Measurements from ENCODE around the gene ZC3H12D.

ZC3H12D gene

GRCh38 chr6:149439626-149440025 lies 45.2 kb downstream of the ZC3H12D start:
- no peak for DNase-seq

GRCh38 chr6:149438855-149439254 lies 46.0 kb downstream of the ZC3H12D start:
- DNase-seq: no peak

- DNase-seq: no peak
Observed at GRCh38 chr6:149437212-149437611, 47.6 kb downstream of the ZC3H12D start.

- DNase-seq: no peak
Observed at GRCh38 chr6:149436647-149437046, 48.2 kb downstream of the ZC3H12D start.

- no peak for DNase-seq
Observed at GRCh38 chr6:149435919-149436586, 48.8 kb downstream of the ZC3H12D start.

GRCh38 chr6:149433881-149434280 lies 50.9 kb downstream of the ZC3H12D start:
- no peak for DNase-seq

- no peak for DNase-seq
Observed at GRCh38 chr6:149433405-149433804, 51.4 kb downstream of the ZC3H12D start.

- DNase-seq: peak; percentile 77 to 85
Observed at GRCh38 chr6:149431905-149432775, 52.7 kb downstream of the ZC3H12D start.

GRCh38 chr6:149429427-149430360 lies 55.1 kb downstream of the ZC3H12D start:
- DNase-seq: no peak

GRCh38 chr6:149428606-149429005 lies 56.2 kb downstream of the ZC3H12D start:
- DNase-seq: no peak

GRCh38 chr6:149425754-149426153 lies 59.1 kb downstream of the ZC3H12D start:
- no peak for DNase-seq

GRCh38 chr6:149425224-149425623 lies 59.6 kb downstream of the ZC3H12D start:
- DNase-seq: no peak

GRCh38 chr6:149423964-149424440 lies 60.8 kb downstream of the ZC3H12D start:
- DNase-seq: no peak

GRCh38 chr6:149422581-149422980 lies 62.2 kb downstream of the ZC3H12D start:
- DNase-seq: no peak

- no peak for DNase-seq
Observed at GRCh38 chr6:149421132-149421531, 63.7 kb downstream of the ZC3H12D start.

GRCh38 chr6:149419696-149420404 lies 65.0 kb downstream of the ZC3H12D start:
- DNase-seq: no peak

- no peak for DNase-seq
Observed at GRCh38 chr6:149414821-149415220, 70.0 kb downstream of the ZC3H12D start.

- no peak for DNase-seq
Observed at GRCh38 chr6:149414009-149414408, 70.8 kb downstream of the ZC3H12D start.

- DNase-seq: no peak
Observed at GRCh38 chr6:149410557-149410956, 74.3 kb downstream of the ZC3H12D start.

GRCh38 chr6:149409617-149410016 lies 75.2 kb downstream of the ZC3H12D start:
- DNase-seq: no peak

GRCh38 chr6:149405823-149406765 lies 78.7 kb downstream of the ZC3H12D start:
- DNase-seq: peak; percentile 75 to 86

Data from AML-193 (cell line).